ENCODE measurements around the gene CBX6. TPM values are rescaled to one million over a fixed set of nuclear protein-coding genes. Genes with fewer than 3 reads are reported as not detected.

Gene CBX6
- total and polyA plus RNA-seq, 10 of the 15 experiments (the other 5 are each of a cell fraction or from before 2014, with no cell fraction given), result 3.6 to 142 (median 37.4) TPM

- H3K4me1 ChIP-seq (ENCODE audit: control insufficient read depth, insufficient read depth, low read length), result peaks cover 9% of the 10 kb centered on the region; the same call in 1 of the 2 replicates
- no peak overlapping the region for H3K4me2 ChIP-seq (ENCODE audit: control insufficient read depth, insufficient read depth)
- no peak overlapping the region for H3K27ac ChIP-seq (ENCODE audit: control insufficient read depth, insufficient read depth)
- H3K9me3 ChIP-seq (replicated peaks; ENCODE audit: control insufficient read depth, insufficient read depth, low read length), result no peaks in the 10 kb centered on the region
- WGBS (ENCODE audit: insufficient coverage, insufficient replicate concordance, low lambda C conversion rate, missing lambda C conversion rate), result 13% methylated on average over 5 of the region's 5 CpGs
- H2AFZ ChIP-seq (ENCODE audit: control insufficient read depth, low read depth, low read length), result no peak overlapping the region
- DNase-seq (ENCODE audit: low read depth, low spot score) (no peak), ATAC-seq (peak; percentile 42; the same call in 2 of the 3 replicates), FAIRE-seq (peak; percentile 41)
- CTCF ChIA-PET, result interaction anchor here (0.6 to 3.5 kb wide), 5 partner anchors 29 to 103 kb away, joined by 3 to 21 read pairs (median 6); partner anchors contain the start of gene CBX6
- in situ Hi-C loops (cut with MboI), result no loop called here
- no peak overlapping the region for H3K9ac ChIP-seq (ENCODE audit: control insufficient read depth, insufficient read depth, low read length)
- RAD21 ChIA-PET (ENCODE audit: unreplicated experiment), result interaction anchor here (1.7 to 2.0 kb wide), 2 partner anchors 31 to 102 kb away, joined by 5 to 6 read pairs; no protein-coding TSS in a partner anchor
- no peaks in the 10 kb centered on the region for H3K79me2 ChIP-seq (ENCODE audit: control insufficient read depth, insufficient read depth, low read length)
- no peaks in the 10 kb centered on the region for H4K20me1 ChIP-seq (ENCODE audit: control insufficient read depth, insufficient read depth)
- SMC1A ChIA-PET (ENCODE audit: uncharacterized antibody, unreplicated experiment), result interaction anchor here (0.9 to 1.5 kb wide), 3 partner anchors 10 to 27 kb away, joined by 3 to 4 read pairs (median 3); no protein-coding TSS in a partner anchor
- H3K27me3 ChIP-seq (replicated peaks in 1 of 2; ENCODE audit: control insufficient read depth in 2 of 2, insufficient read depth in 2 of 2, low read length in 1 of 2), result no peaks in the 10 kb centered on the region
- BruUV-seq (replicated peaks), result no TSS peak
- intact Hi-C loops (cut with micrococcal nuclease; ENCODE audit: unreplicated experiment), result no loop called here
- H3K36me3 ChIP-seq (ENCODE audit: control insufficient read depth in 2 of 2, insufficient read depth in 2 of 2, low read length in 1 of 2), result no peaks in the 10 kb centered on the region
- H3K4me3 ChIP-seq, result no peak overlapping the region
- POLR2A ChIA-PET, result interaction anchor here (0.6 to 1.0 kb wide), 3 partner anchors 27 to 723 kb away, joined by 3 to 5 read pairs (median 4); no protein-coding TSS in a partner anchor
- TF ChIP-seq KLF5 (IDR thresholded peaks at IDR 0.05; ENCODE audit: partially characterized antibody) (no peak), BHLHE40 (IDR thresholded peaks at IDR 0.05; ENCODE audit: borderline replicate concordance in 1 of 2, low read depth in 2 of 2, low read length in 1 of 2) (peak in 1 of 2 experiments; percentile 43; a peak in 2 of 4 replicates), ZNF687 (IDR thresholded peaks at IDR 0.05) (no peak), RAD51 (IDR thresholded peaks at IDR 0.05) (peak; percentile 55; the same call in 1 of the 2 replicates), GATAD2B (conservative IDR thresholded peaks at IDR 0.05; ENCODE audit: low read depth) (no peak), CBX5 (IDR thresholded peaks at IDR 0.05; ENCODE audit: low read depth) (no peak), BCL11A (IDR thresholded peaks at IDR 0.05; ENCODE audit: low read depth, low read length) (no peak), SRF (IDR thresholded peaks at IDR 0.05; ENCODE audit: low read depth in 2 of 2, low read length in 2 of 2) (no peak), TBL1XR1 (IDR thresholded peaks at IDR 0.05; ENCODE audit: low read depth, low read length) (no peak)
- TF ChIP-seq, protein P1, sequence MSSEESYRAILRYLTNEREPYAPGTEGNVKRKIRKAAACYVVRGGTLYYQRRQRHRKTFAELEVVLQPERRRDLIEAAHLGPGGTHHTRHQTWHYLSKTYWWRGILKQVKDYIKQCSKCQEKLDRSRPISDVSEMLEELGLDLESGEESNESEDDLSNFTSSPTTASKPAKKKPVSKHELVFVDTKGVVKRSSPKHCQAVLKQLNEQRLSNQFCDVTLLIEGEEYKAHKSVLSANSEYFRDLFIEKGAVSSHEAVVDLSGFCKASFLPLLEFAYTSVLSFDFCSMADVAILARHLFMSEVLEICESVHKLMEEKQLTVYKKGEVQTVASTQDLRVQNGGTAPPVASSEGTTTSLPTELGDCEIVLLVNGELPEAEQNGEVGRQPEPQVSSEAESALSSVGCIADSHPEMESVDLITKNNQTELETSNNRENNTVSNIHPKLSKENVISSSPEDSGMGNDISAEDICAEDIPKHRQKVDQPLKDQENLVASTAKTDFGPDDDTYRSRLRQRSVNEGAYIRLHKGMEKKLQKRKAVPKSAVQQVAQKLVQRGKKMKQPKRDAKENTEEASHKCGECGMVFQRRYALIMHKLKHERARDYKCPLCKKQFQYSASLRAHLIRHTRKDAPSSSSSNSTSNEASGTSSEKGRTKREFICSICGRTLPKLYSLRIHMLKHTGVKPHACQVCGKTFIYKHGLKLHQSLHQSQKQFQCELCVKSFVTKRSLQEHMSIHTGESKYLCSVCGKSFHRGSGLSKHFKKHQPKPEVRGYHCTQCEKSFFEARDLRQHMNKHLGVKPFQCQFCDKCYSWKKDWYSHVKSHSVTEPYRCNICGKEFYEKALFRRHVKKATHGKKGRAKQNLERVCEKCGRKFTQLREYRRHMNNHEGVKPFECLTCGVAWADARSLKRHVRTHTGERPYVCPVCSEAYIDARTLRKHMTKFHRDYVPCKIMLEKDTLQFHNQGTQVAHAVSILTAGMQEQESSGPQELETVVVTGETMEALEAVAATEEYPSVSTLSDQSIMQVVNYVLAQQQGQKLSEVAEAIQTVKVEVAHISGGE (CRISPR knock-in tag; IDR thresholded peaks at IDR 0.05), result no peak
- TF ChIP-seq, protein P2, sequence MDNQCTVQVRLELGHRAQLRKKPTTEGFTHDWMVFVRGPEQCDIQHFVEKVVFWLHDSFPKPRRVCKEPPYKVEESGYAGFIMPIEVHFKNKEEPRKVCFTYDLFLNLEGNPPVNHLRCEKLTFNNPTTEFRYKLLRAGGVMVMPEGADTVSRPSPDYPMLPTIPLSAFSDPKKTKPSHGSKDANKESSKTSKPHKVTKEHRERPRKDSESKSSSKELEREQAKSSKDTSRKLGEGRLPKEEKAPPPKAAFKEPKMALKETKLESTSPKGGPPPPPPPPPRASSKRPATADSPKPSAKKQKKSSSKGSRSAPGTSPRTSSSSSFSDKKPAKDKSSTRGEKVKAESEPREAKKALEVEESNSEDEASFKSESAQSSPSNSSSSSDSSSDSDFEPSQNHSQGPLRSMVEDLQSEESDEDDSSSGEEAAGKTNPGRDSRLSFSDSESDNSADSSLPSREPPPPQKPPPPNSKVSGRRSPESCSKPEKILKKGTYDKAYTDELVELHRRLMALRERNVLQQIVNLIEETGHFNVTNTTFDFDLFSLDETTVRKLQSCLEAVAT (IDR thresholded peaks at IDR 0.05), result no peak
- TF ChIP-seq, protein P3, sequence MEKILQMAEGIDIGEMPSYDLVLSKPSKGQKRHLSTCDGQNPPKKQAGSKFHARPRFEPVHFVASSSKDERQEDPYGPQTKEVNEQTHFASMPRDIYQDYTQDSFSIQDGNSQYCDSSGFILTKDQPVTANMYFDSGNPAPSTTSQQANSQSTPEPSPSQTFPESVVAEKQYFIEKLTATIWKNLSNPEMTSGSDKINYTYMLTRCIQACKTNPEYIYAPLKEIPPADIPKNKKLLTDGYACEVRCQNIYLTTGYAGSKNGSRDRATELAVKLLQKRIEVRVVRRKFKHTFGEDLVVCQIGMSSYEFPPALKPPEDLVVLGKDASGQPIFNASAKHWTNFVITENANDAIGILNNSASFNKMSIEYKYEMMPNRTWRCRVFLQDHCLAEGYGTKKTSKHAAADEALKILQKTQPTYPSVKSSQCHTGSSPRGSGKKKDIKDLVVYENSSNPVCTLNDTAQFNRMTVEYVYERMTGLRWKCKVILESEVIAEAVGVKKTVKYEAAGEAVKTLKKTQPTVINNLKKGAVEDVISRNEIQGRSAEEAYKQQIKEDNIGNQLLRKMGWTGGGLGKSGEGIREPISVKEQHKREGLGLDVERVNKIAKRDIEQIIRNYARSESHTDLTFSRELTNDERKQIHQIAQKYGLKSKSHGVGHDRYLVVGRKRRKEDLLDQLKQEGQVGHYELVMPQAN (conservative IDR thresholded peaks at IDR 0.05), result no peak
Measured at GRCh38 chr22:38900677-38901076, 28.7 kb upstream of the CBX6 start.
